ENCODE results near the gene DHRSX.

The DHRSX gene

GRCh38 chrX:2502120-2502667, 1.4 kb upstream of the DHRSX start:
- no peak for DNase-seq (ENCODE audit: low read depth, low spot score)
- H3K9me3 ChIP-seq (ENCODE audit: insufficient read depth, low read length): no peaks in the 10 kb centered on the region
- no peak for TF ChIP-seq ZNF274 (IDR thresholded peaks at IDR 0.05; ENCODE audit: low read depth, low read length)
- no peak for TF ChIP-seq YY1 (IDR thresholded peaks at IDR 0.05; ENCODE audit: insufficient read depth, insufficient read length)
- no peak for TF ChIP-seq SUZ12 (IDR thresholded peaks at IDR 0.05; ENCODE audit: extremely low read depth, insufficient read depth, insufficient read length)
- peaks cover 14% of the 10 kb centered on the region for H3K36me3 ChIP-seq (ENCODE audit: insufficient read depth, insufficient read length, low read length)
- no peak overlapping the region for H3K4me3 ChIP-seq (ENCODE audit: insufficient read length, low read depth)
- H3K27me3 ChIP-seq (ENCODE audit: insufficient read depth, insufficient read length): no peaks in the 10 kb centered on the region
- H3K4me1 ChIP-seq (ENCODE audit: insufficient read depth, insufficient read length): no peaks in the 10 kb centered on the region
- no peak overlapping the region for H3K9ac ChIP-seq (ENCODE audit: insufficient read length, low read depth)

GRCh38 chrX:2501559-2502102, 855 bp upstream of the DHRSX start:
- no peaks in the 10 kb centered on the region for H3K4me1 ChIP-seq (ENCODE audit: insufficient read depth, insufficient read length)
- DNase-seq (ENCODE audit: low read depth, low spot score): no peak
- no peak for TF ChIP-seq YY1 (IDR thresholded peaks at IDR 0.05; ENCODE audit: insufficient read depth, insufficient read length)
- TF ChIP-seq ZNF274 (IDR thresholded peaks at IDR 0.05; ENCODE audit: low read depth, low read length): no peak
- no peak for TF ChIP-seq SUZ12 (IDR thresholded peaks at IDR 0.05; ENCODE audit: extremely low read depth, insufficient read depth, insufficient read length)
- peaks cover 19% of the 10 kb centered on the region for H3K36me3 ChIP-seq (ENCODE audit: insufficient read depth, insufficient read length, low read length)
- no peak overlapping the region for H3K4me3 ChIP-seq (ENCODE audit: insufficient read length, low read depth)
- H3K9ac ChIP-seq (ENCODE audit: insufficient read length, low read depth): peak overlapping the region; percentile 69
- no peaks in the 10 kb centered on the region for H3K27me3 ChIP-seq (ENCODE audit: insufficient read depth, insufficient read length)
- H3K9me3 ChIP-seq (ENCODE audit: insufficient read depth, low read length): no peaks in the 10 kb centered on the region

GRCh38 chrX:2500091-2500802, 529 bp downstream of the DHRSX start:
- no peaks in the 10 kb centered on the region for H3K9me3 ChIP-seq (ENCODE audit: insufficient read depth, low read length)

GRCh38 chrX:2499507-2499906, 1.3 kb downstream of the DHRSX start:
- Histone ChIP-seq H3K4me1 (ENCODE audit: insufficient read depth, insufficient read length) (peaks cover 6% of the 10 kb centered on the region), H3K9me3 (ENCODE audit: insufficient read depth, low read length) (no peaks in the 10 kb centered on the region), H3K27me3 (ENCODE audit: insufficient read depth, insufficient read length) (no peaks in the 10 kb centered on the region), H3K36me3 (ENCODE audit: insufficient read depth, insufficient read length, low read length) (peaks cover 32% of the 10 kb centered on the region), H3K9ac (ENCODE audit: insufficient read length, low read depth) (peak overlapping the region; percentile 90), H3K4me3 (ENCODE audit: insufficient read length, low read depth) (peak overlapping the region; percentile 76)
- no peak for DNase-seq (ENCODE audit: low read depth, low spot score)
- no peak for TF ChIP-seq YY1 (IDR thresholded peaks at IDR 0.05; ENCODE audit: insufficient read depth, insufficient read length)
- TF ChIP-seq SUZ12 (IDR thresholded peaks at IDR 0.05; ENCODE audit: extremely low read depth, insufficient read depth, insufficient read length): no peak
- TF ChIP-seq ZNF274 (IDR thresholded peaks at IDR 0.05; ENCODE audit: low read depth, low read length): no peak

More at GRCh38 chrX:2500091-2500802, 529 bp downstream of the DHRSX start:
- Histone ChIP-seq H3K9ac (ENCODE audit: insufficient read length, low read depth) (peak overlapping the region; percentile 90), H3K27me3 (ENCODE audit: insufficient read depth, insufficient read length) (no peaks in the 10 kb centered on the region), H3K36me3 (ENCODE audit: insufficient read depth, insufficient read length, low read length) (peaks cover 29% of the 10 kb centered on the region), H3K4me3 (ENCODE audit: insufficient read length, low read depth) (peak overlapping the region; percentile 76), H3K4me1 (ENCODE audit: insufficient read depth, insufficient read length) (peaks cover 6% of the 10 kb centered on the region)
- no peak for DNase-seq (ENCODE audit: low read depth, low spot score)
- no peak for TF ChIP-seq SUZ12 (IDR thresholded peaks at IDR 0.05; ENCODE audit: extremely low read depth, insufficient read depth, insufficient read length)
- TF ChIP-seq YY1 (IDR thresholded peaks at IDR 0.05; ENCODE audit: insufficient read depth, insufficient read length): no peak
- no peak for TF ChIP-seq ZNF274 (IDR thresholded peaks at IDR 0.05; ENCODE audit: low read depth, low read length)

GRCh38 chrX:2498781-2499302, 1.9 kb downstream of the DHRSX start:
- TF ChIP-seq YY1 (IDR thresholded peaks at IDR 0.05; ENCODE audit: insufficient read depth, insufficient read length): no peak
- no peak for TF ChIP-seq ZNF274 (IDR thresholded peaks at IDR 0.05; ENCODE audit: low read depth, low read length)
- TF ChIP-seq SUZ12 (IDR thresholded peaks at IDR 0.05; ENCODE audit: extremely low read depth, insufficient read depth, insufficient read length): no peak
- Histone ChIP-seq H3K36me3 (ENCODE audit: insufficient read depth, insufficient read length, low read length) (peaks cover 32% of the 10 kb centered on the region), H3K9me3 (ENCODE audit: insufficient read depth, low read length) (no peaks in the 10 kb centered on the region), H3K27me3 (ENCODE audit: insufficient read depth, insufficient read length) (no peaks in the 10 kb centered on the region), H3K4me3 (ENCODE audit: insufficient read length, low read depth) (peak overlapping the region; percentile 76), H3K9ac (ENCODE audit: insufficient read length, low read depth) (peak overlapping the region; percentile 90), H3K4me1 (ENCODE audit: insufficient read depth, insufficient read length) (peaks cover 6% of the 10 kb centered on the region)
- DNase-seq (ENCODE audit: low read depth, low spot score): no peak

GRCh38 chrX:2497961-2498780, 2.6 kb downstream of the DHRSX start:
- peaks cover 35% of the 10 kb centered on the region for H3K36me3 ChIP-seq (ENCODE audit: insufficient read depth, insufficient read length, low read length)
- H3K27me3 ChIP-seq (ENCODE audit: insufficient read depth, insufficient read length): no peaks in the 10 kb centered on the region
- TF ChIP-seq YY1 (IDR thresholded peaks at IDR 0.05; ENCODE audit: insufficient read depth, insufficient read length): no peak
- TF ChIP-seq SUZ12 (IDR thresholded peaks at IDR 0.05; ENCODE audit: extremely low read depth, insufficient read depth, insufficient read length): no peak
- no peak for TF ChIP-seq ZNF274 (IDR thresholded peaks at IDR 0.05; ENCODE audit: low read depth, low read length)
- H3K4me3 ChIP-seq (ENCODE audit: insufficient read length, low read depth): peak overlapping the region; percentile 76
- DNase-seq (ENCODE audit: low read depth, low spot score): no peak
- no peaks in the 10 kb centered on the region for H3K9me3 ChIP-seq (ENCODE audit: insufficient read depth, low read length)
- peak overlapping the region; percentile 14 for H3K9ac ChIP-seq (ENCODE audit: insufficient read length, low read depth)
- peaks cover 6% of the 10 kb centered on the region for H3K4me1 ChIP-seq (ENCODE audit: insufficient read depth, insufficient read length)
